Liver (tissue), 9 donors: ENCODE results near the gene THSD7B. TPM values are rescaled to one million over a fixed set of nuclear protein-coding genes. Genes with fewer than 3 reads are reported as not detected.

Experiments used
- DNase-seq: peaks from one replicate; pipeline ENCODE4 v3.0.0-alpha.2; 2017; ENCODE audit warnings: low spot score
- H3K27ac ChIP-seq, 2 donors: one replicate each; pipeline ENCODE4 v1.7.0; 2013; ENCODE audit warnings: inconsistent platforms in 2 of 2, low read length in 2 of 2, control low read depth in 1 of 2, low read depth in 1 of 2, mild to moderate bottlenecking in 1 of 2
- H3K27me3 ChIP-seq, 4 donors: one replicate each; pipeline versions ENCODE4 v1.6.1 to v1.7.0; 2013; ENCODE audit warnings: low read length in 3 of 4, inconsistent platforms in 1 of 4, mild to moderate bottlenecking in 1 of 4, moderate library complexity in 1 of 4; ENCODE audit not compliant: control insufficient read depth in 4 of 4, insufficient read depth in 4 of 4
- H3K36me3 ChIP-seq, 4 donors: one replicate each; pipeline versions ENCODE4 v1.6.1 to v1.7.0; 2013; ENCODE audit warnings: low read length in 3 of 4, mild to moderate bottlenecking in 3 of 4, low read depth in 1 of 4, moderate library complexity in 1 of 4; ENCODE audit not compliant: control insufficient read depth in 4 of 4, insufficient read depth in 3 of 4
- H3K4me1 ChIP-seq, 4 donors: one replicate each; pipeline versions ENCODE4 v1.6.1 to v1.7.0; 2013; ENCODE audit warnings: low read length in 3 of 4, mild to moderate bottlenecking in 3 of 4, moderate library complexity in 1 of 4; ENCODE audit not compliant: control insufficient read depth in 4 of 4, insufficient read depth in 4 of 4
- H3K4me3 ChIP-seq, 3 donors: one replicate each; pipeline versions ENCODE4 v1.6.1 to v1.7.0; 2013; ENCODE audit warnings: low read length in 3 of 3, control low read depth in 1 of 3, low read depth in 1 of 3, mild to moderate bottlenecking in 1 of 3
- H3K9ac ChIP-seq, 2 donors: one replicate each; pipeline ENCODE4 v1.7.0; 2013; ENCODE audit warnings: low read length in 2 of 2, mild to moderate bottlenecking in 2 of 2, moderate library complexity in 2 of 2, control low read depth in 1 of 2, low read depth in 1 of 2
- H3K9me3 ChIP-seq, 4 donors: one replicate each; pipeline versions ENCODE4 v1.6.1 to v1.7.0; 2013; ENCODE audit warnings: low read length in 3 of 4; ENCODE audit not compliant: control insufficient read depth in 4 of 4
- EGR1 ChIP-seq, 2 donors: IDR thresholded peaks; 2 replicates each; pipeline ENCODE4 v1.6.1; 2016 to 2018; ENCODE audit warnings: antibody characterized with exemption in 2 of 2, low read depth in 2 of 2
- FOXA1 ChIP-seq: IDR thresholded peaks from 2 replicates; pipeline ENCODE4 v1.6.1; 2016; ENCODE audit warnings: antibody characterized with exemption
- FOXA2 ChIP-seq: IDR thresholded peaks from 2 replicates; pipeline ENCODE4 v1.6.1; 2016; ENCODE audit warnings: antibody characterized with exemption
- GABPA ChIP-seq, 2 donors: IDR thresholded peaks in 1 of 2; conservative IDR thresholded peaks in 1 of 2; 2 replicates each; pipeline ENCODE4 v1.6.1; 2016; ENCODE audit warnings: antibody characterized with exemption in 2 of 2, mild to moderate bottlenecking in 1 of 2, moderate library complexity in 1 of 2
- HNF4A ChIP-seq, 2 donors: conservative IDR thresholded peaks; 2 replicates each; pipeline ENCODE4 v1.6.1; 2016; ENCODE audit warnings: antibody characterized with exemption in 2 of 2, mild to moderate bottlenecking in 2 of 2
- HNF4G ChIP-seq: IDR thresholded peaks from 2 replicates; pipeline ENCODE4 v1.6.1; 2016; ENCODE audit warnings: antibody characterized with exemption
- JUND ChIP-seq, 2 donors: IDR thresholded peaks; 2 replicates each; pipeline ENCODE4 v1.6.1; 2016; ENCODE audit warnings: antibody characterized with exemption in 2 of 2
- NR2F2 ChIP-seq: IDR thresholded peaks from 2 replicates; pipeline ENCODE4 v1.6.1; 2016; ENCODE audit warnings: antibody characterized with exemption
- RAD21 ChIP-seq, 2 donors: IDR thresholded peaks; 2 replicates each; pipeline ENCODE4 v1.6.1; 2016; ENCODE audit warnings: antibody characterized with exemption in 2 of 2, mild to moderate bottlenecking in 2 of 2
- RXRA ChIP-seq, 2 donors: IDR thresholded peaks; 2 replicates each; pipeline ENCODE4 v1.6.1; 2017 to 2018; ENCODE audit warnings: antibody characterized with exemption in 2 of 2, mild to moderate bottlenecking in 1 of 2
- SP1 ChIP-seq: IDR thresholded peaks from 2 replicates; pipeline ENCODE4 v1.6.1; 2018; ENCODE audit warnings: antibody characterized with exemption, mild to moderate bottlenecking
- TAF1 ChIP-seq: conservative IDR thresholded peaks from 2 replicates; pipeline ENCODE4 v1.6.1; 2016; ENCODE audit warnings: antibody characterized with exemption, mild to moderate bottlenecking
- WGBS: extraction: QIAGEN DNeasy Blood & Tissue Kit; methylation state at CpG from one replicate; pipeline ENCODE4 v1.1.7; 2013; 5-methylcytosine and 5-hydroxymethylcytosine counted together
- polyA plus RNA-seq, 2 donors: library from polyadenylated mRNA; stranded (reverse) in 1 of 2; unstranded in 1 of 2; fragments of 200-250 nt in 1 of 2; fragments of >200 nt in 1 of 2; fragmentation: Nextera tagmentation in 1 of 2; extraction: Ambion mirVana in 1 of 2; gene quantifications; one replicate each; pipeline versions ENCODE4 v1.2.1 to v1.2.3, GENCODE V29; 2013 to 2015
- total RNA-seq, 2 donors: library from RNA; depleted of rRNA; stranded (reverse); fragments of >200 nt; gene quantifications; one replicate each; pipeline ENCODE4 v1.2.3, GENCODE V29; 2014
- TF ChIP-seq, protein P1 (sequence below): IDR thresholded peaks from 2 replicates; pipeline ENCODE4 v1.6.1; 2016; ENCODE audit warnings: antibody characterized with exemption, mild to moderate bottlenecking
- TF ChIP-seq, protein P2 (sequence below): IDR thresholded peaks from 2 replicates; pipeline ENCODE4 v1.6.1; 2016; ENCODE audit warnings: antibody characterized with exemption
- TF ChIP-seq, protein P3 (sequence below): IDR thresholded peaks from 2 replicates; pipeline ENCODE4 v1.6.1; 2016; ENCODE audit warnings: antibody characterized with exemption
- TF ChIP-seq, protein P4 (sequence below): IDR thresholded peaks from 2 replicates; pipeline ENCODE4 v1.6.1; 2016; ENCODE audit warnings: antibody characterized with exemption
- TF ChIP-seq, protein P5 (sequence below): fragments of 150-350 bp; IDR thresholded peaks from 2 replicates; pipeline ENCODE4 v1.5.1; 2017; ENCODE audit warnings: improper control_type of control experiment, low read depth, low read length; ENCODE audit not compliant: missing input control
- donor health status: healthy.
- donor health status: healthy.
- donor health status: healthy.
- donor health status: healthy.
- donor health status: healthy.

Gene THSD7B
- total and polyA plus RNA-seq, 4 donors = 0.01 to 0.75 (median 0.42) TPM; not detected in 1

DNA sequence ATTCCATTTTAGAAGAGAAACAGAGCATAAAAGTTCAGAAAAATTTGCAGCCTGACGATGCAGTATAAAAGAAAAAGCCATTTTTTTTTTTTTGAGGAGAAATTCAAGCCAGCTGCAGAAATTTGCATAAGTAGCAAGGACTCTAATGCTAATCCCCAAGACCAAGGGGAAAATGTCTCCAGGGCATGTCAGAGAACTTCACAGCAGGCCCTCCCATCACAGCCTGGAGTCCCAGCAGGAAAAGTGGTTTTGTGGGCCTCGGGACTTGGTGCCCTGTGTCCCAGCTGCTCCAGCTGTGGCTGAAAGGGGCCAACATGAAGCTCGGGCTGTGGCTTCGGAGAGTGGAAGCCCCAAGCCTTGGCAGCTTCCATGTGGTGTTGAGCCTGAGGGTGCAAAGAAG is 873.6 kb downstream of the THSD7B start:
- no peak for DNase-seq
- Histone ChIP-seq H3K9ac (no peak overlapping the region), H3K4me1 (no peaks in the 10 kb centered on the region), H3K27ac (no peak overlapping the region), H3K9me3 (no peaks in the 10 kb centered on the region), H3K27me3 (peaks cover 0 to 2% (median 0%) of the 10 kb centered on the region in 4 donors), H3K36me3 (no peaks in the 10 kb centered on the region), H3K4me3 (no peak overlapping the region)
- 76% methylated on average over 4 of the region's 4 CpGs for WGBS
- TF ChIP-seq TAF1 = no peak
- no peak for TF ChIP-seq GABPA (IDR thresholded peaks at IDR 0.05 in 1 of 2, conservative IDR thresholded peaks at IDR 0.05 in 1 of 2)
- TF ChIP-seq, protein P1, sequence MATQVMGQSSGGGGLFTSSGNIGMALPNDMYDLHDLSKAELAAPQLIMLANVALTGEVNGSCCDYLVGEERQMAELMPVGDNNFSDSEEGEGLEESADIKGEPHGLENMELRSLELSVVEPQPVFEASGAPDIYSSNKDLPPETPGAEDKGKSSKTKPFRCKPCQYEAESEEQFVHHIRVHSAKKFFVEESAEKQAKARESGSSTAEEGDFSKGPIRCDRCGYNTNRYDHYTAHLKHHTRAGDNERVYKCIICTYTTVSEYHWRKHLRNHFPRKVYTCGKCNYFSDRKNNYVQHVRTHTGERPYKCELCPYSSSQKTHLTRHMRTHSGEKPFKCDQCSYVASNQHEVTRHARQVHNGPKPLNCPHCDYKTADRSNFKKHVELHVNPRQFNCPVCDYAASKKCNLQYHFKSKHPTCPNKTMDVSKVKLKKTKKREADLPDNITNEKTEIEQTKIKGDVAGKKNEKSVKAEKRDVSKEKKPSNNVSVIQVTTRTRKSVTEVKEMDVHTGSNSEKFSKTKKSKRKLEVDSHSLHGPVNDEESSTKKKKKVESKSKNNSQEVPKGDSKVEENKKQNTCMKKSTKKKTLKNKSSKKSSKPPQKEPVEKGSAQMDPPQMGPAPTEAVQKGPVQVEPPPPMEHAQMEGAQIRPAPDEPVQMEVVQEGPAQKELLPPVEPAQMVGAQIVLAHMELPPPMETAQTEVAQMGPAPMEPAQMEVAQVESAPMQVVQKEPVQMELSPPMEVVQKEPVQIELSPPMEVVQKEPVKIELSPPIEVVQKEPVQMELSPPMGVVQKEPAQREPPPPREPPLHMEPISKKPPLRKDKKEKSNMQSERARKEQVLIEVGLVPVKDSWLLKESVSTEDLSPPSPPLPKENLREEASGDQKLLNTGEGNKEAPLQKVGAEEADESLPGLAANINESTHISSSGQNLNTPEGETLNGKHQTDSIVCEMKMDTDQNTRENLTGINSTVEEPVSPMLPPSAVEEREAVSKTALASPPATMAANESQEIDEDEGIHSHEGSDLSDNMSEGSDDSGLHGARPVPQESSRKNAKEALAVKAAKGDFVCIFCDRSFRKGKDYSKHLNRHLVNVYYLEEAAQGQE = no peak
- no peak for TF ChIP-seq HNF4A (conservative IDR thresholded peaks at IDR 0.05)
- TF ChIP-seq, protein P2, sequence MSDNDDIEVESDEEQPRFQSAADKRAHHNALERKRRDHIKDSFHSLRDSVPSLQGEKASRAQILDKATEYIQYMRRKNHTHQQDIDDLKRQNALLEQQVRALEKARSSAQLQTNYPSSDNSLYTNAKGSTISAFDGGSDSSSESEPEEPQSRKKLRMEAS = no peak
- TF ChIP-seq, protein P3, sequence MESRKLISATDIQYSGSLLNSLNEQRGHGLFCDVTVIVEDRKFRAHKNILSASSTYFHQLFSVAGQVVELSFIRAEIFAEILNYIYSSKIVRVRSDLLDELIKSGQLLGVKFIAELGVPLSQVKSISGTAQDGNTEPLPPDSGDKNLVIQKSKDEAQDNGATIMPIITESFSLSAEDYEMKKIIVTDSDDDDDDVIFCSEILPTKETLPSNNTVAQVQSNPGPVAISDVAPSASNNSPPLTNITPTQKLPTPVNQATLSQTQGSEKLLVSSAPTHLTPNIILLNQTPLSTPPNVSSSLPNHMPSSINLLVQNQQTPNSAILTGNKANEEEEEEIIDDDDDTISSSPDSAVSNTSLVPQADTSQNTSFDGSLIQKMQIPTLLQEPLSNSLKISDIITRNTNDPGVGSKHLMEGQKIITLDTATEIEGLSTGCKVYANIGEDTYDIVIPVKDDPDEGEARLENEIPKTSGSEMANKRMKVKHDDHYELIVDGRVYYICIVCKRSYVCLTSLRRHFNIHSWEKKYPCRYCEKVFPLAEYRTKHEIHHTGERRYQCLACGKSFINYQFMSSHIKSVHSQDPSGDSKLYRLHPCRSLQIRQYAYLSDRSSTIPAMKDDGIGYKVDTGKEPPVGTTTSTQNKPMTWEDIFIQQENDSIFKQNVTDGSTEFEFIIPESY = no peak
- no peak for TF ChIP-seq RXRA (IDR thresholded peaks at IDR 0.05)
- TF ChIP-seq FOXA1 = no peak

DNA sequence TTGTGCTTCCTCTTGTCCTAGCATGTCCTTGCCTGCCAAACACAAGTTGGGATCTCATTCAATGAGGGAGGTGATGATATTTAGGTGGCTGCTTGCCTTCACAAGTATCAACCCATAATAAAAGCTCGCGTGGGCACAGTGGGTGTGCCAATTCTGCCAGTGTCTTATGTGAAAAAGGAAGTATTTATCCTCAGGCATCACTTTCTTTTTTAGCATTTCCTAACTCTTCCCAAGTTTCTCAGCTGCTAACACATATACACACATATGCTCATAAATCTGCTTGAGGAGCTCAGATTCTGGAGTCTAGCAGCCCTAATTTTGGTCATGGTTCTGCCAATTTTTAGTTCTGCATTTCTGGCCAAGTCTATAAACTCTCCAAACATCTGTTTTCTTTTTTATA is 879.4 kb downstream of the THSD7B start:
- WGBS = 52% methylated on average over 2 of the region's 2 CpGs
- Histone ChIP-seq H3K9me3 (no peaks in the 10 kb centered on the region), H3K27ac (no peak overlapping the region), H3K9ac (no peak overlapping the region), H3K27me3 (no peaks in the 10 kb centered on the region), H3K4me1 (no peaks in the 10 kb centered on the region), H3K36me3 (no peaks in the 10 kb centered on the region), H3K4me3 (no peak overlapping the region)
- no peak for TF ChIP-seq FOXA2
- TF ChIP-seq EGR1 (IDR thresholded peaks at IDR 0.05; ENCODE audit: low read depth in 2 of 2) = no peak
- TF ChIP-seq TAF1 = no peak
- no peak for TF ChIP-seq HNF4G
- no peak for TF ChIP-seq GABPA (IDR thresholded peaks at IDR 0.05 in 1 of 2, conservative IDR thresholded peaks at IDR 0.05 in 1 of 2)
- TF ChIP-seq, protein P4, sequence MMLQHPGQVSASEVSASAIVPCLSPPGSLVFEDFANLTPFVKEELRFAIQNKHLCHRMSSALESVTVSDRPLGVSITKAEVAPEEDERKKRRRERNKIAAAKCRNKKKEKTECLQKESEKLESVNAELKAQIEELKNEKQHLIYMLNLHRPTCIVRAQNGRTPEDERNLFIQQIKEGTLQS = no peak
- TF ChIP-seq NR2F2 = no peak
- TF ChIP-seq, protein P1 = no peak
- TF ChIP-seq, protein P5, sequence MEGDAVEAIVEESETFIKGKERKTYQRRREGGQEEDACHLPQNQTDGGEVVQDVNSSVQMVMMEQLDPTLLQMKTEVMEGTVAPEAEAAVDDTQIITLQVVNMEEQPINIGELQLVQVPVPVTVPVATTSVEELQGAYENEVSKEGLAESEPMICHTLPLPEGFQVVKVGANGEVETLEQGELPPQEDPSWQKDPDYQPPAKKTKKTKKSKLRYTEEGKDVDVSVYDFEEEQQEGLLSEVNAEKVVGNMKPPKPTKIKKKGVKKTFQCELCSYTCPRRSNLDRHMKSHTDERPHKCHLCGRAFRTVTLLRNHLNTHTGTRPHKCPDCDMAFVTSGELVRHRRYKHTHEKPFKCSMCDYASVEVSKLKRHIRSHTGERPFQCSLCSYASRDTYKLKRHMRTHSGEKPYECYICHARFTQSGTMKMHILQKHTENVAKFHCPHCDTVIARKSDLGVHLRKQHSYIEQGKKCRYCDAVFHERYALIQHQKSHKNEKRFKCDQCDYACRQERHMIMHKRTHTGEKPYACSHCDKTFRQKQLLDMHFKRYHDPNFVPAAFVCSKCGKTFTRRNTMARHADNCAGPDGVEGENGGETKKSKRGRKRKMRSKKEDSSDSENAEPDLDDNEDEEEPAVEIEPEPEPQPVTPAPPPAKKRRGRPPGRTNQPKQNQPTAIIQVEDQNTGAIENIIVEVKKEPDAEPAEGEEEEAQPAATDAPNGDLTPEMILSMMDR = no peak
- TF ChIP-seq RAD21 (IDR thresholded peaks at IDR 0.05) = no peak
- TF ChIP-seq HNF4A (conservative IDR thresholded peaks at IDR 0.05) = no peak
- TF ChIP-seq SP1 = no peak
- TF ChIP-seq, protein P3 = no peak
- no peak for TF ChIP-seq FOXA1
- no peak for TF ChIP-seq JUND (IDR thresholded peaks at IDR 0.05)
- no peak for DNase-seq
